OCI-LY3 (cell line): Measurements from ENCODE around the gene RAP1GDS1.
A peak's percentile ranks its signal among the peaks of the same experiment; 100 is the strongest.

Experiments
- H2AFZ ChIP-seq: fragments of 200-600, 300-600 bp; shearing (Covaris generic); 2 replicates; pipeline ENCODE4 v1.6.0; 2014; ENCODE audit warnings: antibody characterized with exemption, low read depth, low read length
- H3K27ac ChIP-seq: fragments of 200-600, 300-600 bp; sonication (generic); 2 replicates; pipeline ENCODE4 v1.5.1; 2014; ENCODE audit warnings: mild to moderate bottlenecking, low read length, moderate library complexity, mixed read lengths
- H3K27me3 ChIP-seq: fragments of 200-600, 300-600 bp; sonication (generic); 2 replicates; pipeline ENCODE4 v1.6.1; 2014; ENCODE audit warnings: low read depth, low read length, mixed read lengths
- H3K36me3 ChIP-seq: fragments of 200-600, 300-600 bp; sonication (generic); replicated peaks from 2 replicates; pipeline ENCODE3; 2014; ENCODE audit warnings: low read depth, low read length, mixed read lengths
- H3K4me1 ChIP-seq: fragments of 300-600, 200-600 bp; sonication (generic); 2 replicates; pipeline ENCODE4 v1.6.1; 2014; ENCODE audit warnings: low read length, mixed read lengths
- H3K4me2 ChIP-seq: fragments of 200-600, 300-600 bp; sonication (generic); 2 replicates; pipeline ENCODE4 v1.6.1; 2014; ENCODE audit warnings: low read length, mixed read lengths
- H3K4me3 ChIP-seq: fragments of 300-600, 200-600 bp; sonication (generic); 2 replicates; pipeline ENCODE4 v1.5.1; 2014; ENCODE audit warnings: antibody characterized with exemption, mild to moderate bottlenecking, low read length, moderate library complexity
- H3K79me2 ChIP-seq: fragments of 300-600, 200-600 bp; shearing (Covaris generic); 2 replicates; pipeline ENCODE4 v1.6.1; 2014; ENCODE audit warnings: mild to moderate bottlenecking, low read length, mixed read lengths
- H3K9ac ChIP-seq: fragments of 300-600, 200-600 bp; shearing (Covaris generic); 2 replicates; pipeline ENCODE4 v1.6.0; 2014; ENCODE audit warnings: mild to moderate bottlenecking, low read length, moderate library complexity
- H3K9me3 ChIP-seq: fragments of 200-600, 300-600 bp; shearing (Covaris generic); 2 replicates; pipeline ENCODE4 v1.6.1; 2014; ENCODE audit warnings: low read length, mixed read lengths; ENCODE audit not compliant: insufficient read depth
- H4K20me1 ChIP-seq: fragments of 200-600, 300-600 bp; sonication (generic); 2 replicates; pipeline ENCODE4 v1.6.1; 2016; ENCODE audit warnings: low read length, mixed read lengths; ENCODE audit not compliant: insufficient read depth
- CTCF ChIP-seq: fragments of 200-600, 300-600 bp; sonication (generic); IDR thresholded peaks from 2 replicates; pipeline ENCODE4 v1.5.1; 2014; ENCODE audit warnings: antibody characterized with exemption, low read length, low read depth
- EZH2phosphoT487 ChIP-seq: fragments of 200-600 bp; shearing (Covaris generic); IDR thresholded peaks from 2 replicates; pipeline ENCODE4 v1.6.1; 2018; ENCODE audit warnings: antibody characterized with exemption, mixed run types, low read depth

Gene RAP1GDS1

GRCh38 chr4:98293104-98293887 lies 32.1 kb downstream of the RAP1GDS1 start:
- no peak overlapping the region for H3K27ac ChIP-seq
- H3K4me3 ChIP-seq: no peak overlapping the region
- no peak overlapping the region for H3K4me2 ChIP-seq
- no peak for TF ChIP-seq CTCF
- TF ChIP-seq EZH2phosphoT487: no peak
- peaks cover 55% of the 10 kb centered on the region for H3K4me1 ChIP-seq
- H3K9ac ChIP-seq: no peak overlapping the region
- H3K27me3 ChIP-seq: no peaks in the 10 kb centered on the region
- no peaks in the 10 kb centered on the region for H4K20me1 ChIP-seq
- no peak overlapping the region for H2AFZ ChIP-seq
- peaks cover 50% of the 10 kb centered on the region for H3K79me2 ChIP-seq
- no peaks in the 10 kb centered on the region for H3K9me3 ChIP-seq
- H3K36me3 ChIP-seq: peaks cover 23% of the 10 kb centered on the region

GRCh38 chr4:98298022-98298421 lies 36.8 kb downstream of the RAP1GDS1 start:
- H3K79me2 ChIP-seq: peaks cover 13% of the 10 kb centered on the region
- no peaks in the 10 kb centered on the region for H3K9me3 ChIP-seq
- no peak overlapping the region for H3K9ac ChIP-seq
- peaks cover 18% of the 10 kb centered on the region for H3K4me1 ChIP-seq
- no peak overlapping the region for H2AFZ ChIP-seq
- peak overlapping the region; percentile 7; the same call in 1 of the 2 replicates for H3K4me2 ChIP-seq
- TF ChIP-seq CTCF (no peak), EZH2phosphoT487 (no peak)
- no peaks in the 10 kb centered on the region for H3K27me3 ChIP-seq
- H3K4me3 ChIP-seq: no peak overlapping the region
- H3K36me3 ChIP-seq: peaks cover 44% of the 10 kb centered on the region
- H3K27ac ChIP-seq: no peak overlapping the region
- no peaks in the 10 kb centered on the region for H4K20me1 ChIP-seq

- Histone ChIP-seq H3K4me1 (peaks cover 11% of the 10 kb centered on the region; the same call in 1 of the 2 replicates), H3K79me2 (peaks cover 25% of the 10 kb centered on the region), H4K20me1 (peaks cover 10% of the 10 kb centered on the region; the same call in 1 of the 2 replicates), H3K4me3 (no peak overlapping the region), H3K27me3 (no peaks in the 10 kb centered on the region), H2AFZ (no peak overlapping the region), H3K9ac (no peak overlapping the region), H3K4me2 (no peak overlapping the region), H3K27ac (no peak overlapping the region), H3K9me3 (no peaks in the 10 kb centered on the region), H3K36me3 (peaks cover 25% of the 10 kb centered on the region)
- TF ChIP-seq CTCF (no peak), EZH2phosphoT487 (no peak)
Observed at GRCh38 chr4:98300706-98301105, 39.5 kb downstream of the RAP1GDS1 start.

GRCh38 chr4:98305576-98305975 lies 44.4 kb downstream of the RAP1GDS1 start:
- Histone ChIP-seq H3K27me3 (no peaks in the 10 kb centered on the region), H4K20me1 (peaks cover 15% of the 10 kb centered on the region; the same call in 1 of the 2 replicates), H3K4me3 (no peak overlapping the region), H3K4me2 (no peak overlapping the region), H3K79me2 (peaks cover 32% of the 10 kb centered on the region), H2AFZ (no peak overlapping the region), H3K9me3 (no peaks in the 10 kb centered on the region), H3K9ac (no peak overlapping the region), H3K36me3 (peaks cover 20% of the 10 kb centered on the region), H3K4me1 (no peaks in the 10 kb centered on the region), H3K27ac (no peak overlapping the region)
- TF ChIP-seq EZH2phosphoT487 (no peak), CTCF (no peak)
